Lung (tissue), 12 donors: Measurements from ENCODE around the gene MKI67. TPM values are rescaled to one million over a fixed set of nuclear protein-coding genes. Genes with fewer than 3 reads are reported as not detected.
A peak's percentile ranks its signal among the peaks of the same experiment; 100 is the strongest.

Experiments used
- ATAC-seq: fragments of 200-7000 bp; cut with Tn5 transposase; one replicate; pipeline ENCODE4 v1.9.1; 2020; ENCODE audit warnings: moderate number of reproducible peaks; ENCODE audit not compliant: insufficient read depth, low FRiP score
- DNase-seq, 3 donors: peaks; one replicate each; pipeline ENCODE4 v3.0.0-alpha.2; 2013 to 2017
- H3K27ac ChIP-seq, 2 donors: one replicate each; pipeline ENCODE4 v1.5.1; 2013; ENCODE audit warnings: mild to moderate bottlenecking in 2 of 2, moderate library complexity in 2 of 2, control low read depth in 1 of 2, inconsistent platforms in 1 of 2, low read depth in 1 of 2, low read length in 1 of 2
- H3K27me3 ChIP-seq, 3 donors: one replicate each; pipeline ENCODE4 v1.5.1; 2013; ENCODE audit warnings: low read length in 2 of 3; ENCODE audit not compliant: control insufficient read depth in 3 of 3, insufficient read depth in 3 of 3
- H3K36me3 ChIP-seq, 4 donors: one replicate each; pipeline ENCODE4 v1.5.1; 2013; ENCODE audit warnings: low read length in 4 of 4, mild to moderate bottlenecking in 1 of 4, moderate library complexity in 1 of 4; ENCODE audit not compliant: control insufficient read depth in 4 of 4, insufficient read depth in 4 of 4
- H3K4me1 ChIP-seq, 5 donors: one replicate each; pipeline ENCODE4 v1.5.1; 2013; ENCODE audit warnings: low read length in 5 of 5, mild to moderate bottlenecking in 2 of 5, moderate library complexity in 1 of 5; ENCODE audit not compliant: control insufficient read depth in 5 of 5, insufficient read depth in 5 of 5
- H3K4me3 ChIP-seq: one replicate; pipeline ENCODE4 v1.5.1; 2013; ENCODE audit warnings: mild to moderate bottlenecking, control low read depth, moderate library complexity
- H3K9ac ChIP-seq, 2 donors: one replicate each; pipeline ENCODE4 v1.5.1; 2013; ENCODE audit warnings: low read length in 2 of 2, control low read depth in 1 of 2; ENCODE audit not compliant: insufficient read depth in 1 of 2
- H3K9me3 ChIP-seq, 4 donors: one replicate each; pipeline ENCODE4 v1.5.1; 2013; ENCODE audit warnings: low read length in 3 of 4, mild to moderate bottlenecking in 1 of 4, moderate library complexity in 1 of 4; ENCODE audit not compliant: control insufficient read depth in 4 of 4, insufficient read depth in 3 of 4
- CTCF ChIP-seq: IDR thresholded peaks from 2 replicates; pipeline ENCODE4 v1.5.1; 2012; ENCODE audit warnings: mild to moderate bottlenecking; ENCODE audit errors: control extremely low read depth, extremely low read depth
- WGBS, 2 donors: extraction: QIAGEN DNeasy Blood & Tissue Kit; methylation state at CpG; one replicate each; pipeline ENCODE4 v1.1.7; 2013; 5-methylcytosine and 5-hydroxymethylcytosine counted together
- polyA plus RNA-seq, 2 donors: library from polyadenylated mRNA; stranded (reverse); fragments of 200-250 nt; gene quantifications; one replicate each; pipeline ENCODE4 v1.2.1, GENCODE V29; 2013
- total RNA-seq, 2 donors: library from RNA; depleted of rRNA in 1 of 2; stranded (reverse); fragments of >200 nt in 1 of 2; gene quantifications; one replicate each; pipeline ENCODE4 v1.2.1, GENCODE V29; 2014 to 2021
- donor health status: control.
- donor health status: control.
- donor health status: Bipolar disorder and iron deficiency.
- donor health status: healthy.
- donor health status: DM: yes; HTN: yes; CAD: no.

Gene MKI67
- total and polyA plus RNA-seq, 4 donors = 1.0 to 8.6 (median 2.1) TPM

GRCh38 chr10:128151031-128151430 lies 24.8 kb upstream of the MKI67 start:
- Histone ChIP-seq H3K4me3 (no peak overlapping the region), H3K4me1 (peaks cover 0 to 5% (median 0%) of the 10 kb centered on the region in 5 donors), H3K27ac (no peak overlapping the region), H3K9ac (no peak overlapping the region), H3K36me3 (no peaks in the 10 kb centered on the region), H3K9me3 (peaks cover 0 to 9% (median 0%) of the 10 kb centered on the region in 4 donors), H3K27me3 (peaks cover 4 to 19% (median 12%) of the 10 kb centered on the region in 3 donors)
- 92 to 94% methylated on average over 8 of the region's 8 CpGs for WGBS, 2 donors
- ATAC-seq = no peak
- TF ChIP-seq CTCF = no peak
- DNase-seq = no peak

- Histone ChIP-seq H3K27ac (no peak overlapping the region), H3K9ac (no peak overlapping the region), H3K4me3 (peak overlapping the region; percentile 34), H3K27me3 (peaks cover 4 to 19% (median 12%) of the 10 kb centered on the region in 3 donors), H3K36me3 (no peaks in the 10 kb centered on the region), H3K4me1 (peaks cover 0 to 5% (median 0%) of the 10 kb centered on the region in 5 donors), H3K9me3 (peaks cover 0 to 9% (median 0%) of the 10 kb centered on the region in 4 donors)
- DNase-seq = no peak
- ATAC-seq = no peak
- no peak for TF ChIP-seq CTCF
- 66 to 73% methylated on average over 20 of the region's 20 CpGs for WGBS, 2 donors
Observed at GRCh38 chr10:128150561-128150960, 24.3 kb upstream of the MKI67 start.

GRCh38 chr10:128150045-128150493 lies 23.8 kb upstream of the MKI67 start:
- H3K4me3 ChIP-seq = peak overlapping the region; percentile 34
- WGBS, 2 donors = 2% methylated on average over 30 to 53 of the region's 53 CpGs
- H3K4me1 ChIP-seq = peaks cover 0 to 5% (median 0%) of the 10 kb centered on the region in 5 donors
- ATAC-seq (peak; percentile 93), DNase-seq (peak; percentile 69 to 81 (median 77))
- no peak overlapping the region for H3K27ac ChIP-seq
- H3K36me3 ChIP-seq = no peaks in the 10 kb centered on the region
- TF ChIP-seq CTCF = peak; percentile 92
- H3K9ac ChIP-seq = no peak overlapping the region
- peaks cover 0 to 9% (median 0%) of the 10 kb centered on the region in 4 donors for H3K9me3 ChIP-seq
- H3K27me3 ChIP-seq = peaks cover 4 to 19% (median 12%) of the 10 kb centered on the region in 3 donors
